Measurements from ENCODE around the gene PPP1R36. TPM values are rescaled to one million over a fixed set of nuclear protein-coding genes. Genes with fewer than 3 reads are reported as not detected.

Gene PPP1R36
- total and polyA plus RNA-seq, 2 of the 13 experiments (the other 11 are each of a cell fraction or from before 2014, with no cell fraction given): 0.11 to 0.17 TPM

- 76% methylated on average over 50 of the region's 79 CpGs for WGBS (ENCODE audit: low lambda C conversion rate)
- peak; percentile 88 for DNase-seq (ENCODE audit: low spot score)
- Histone ChIP-seq H3K9me3 (ENCODE audit: low read length) (no peaks in the 10 kb centered on the region), H3K79me2 (ENCODE audit: insufficient read depth, low read length) (no peaks in the 10 kb centered on the region), H3K36me3 (replicated peaks in 1 of 2; ENCODE audit: control insufficient read depth in 1 of 2, insufficient read depth in 2 of 2, low read length in 2 of 2) (no peaks in the 10 kb centered on the region), H3K4me3 (replicated peaks in 1 of 3; ENCODE audit: insufficient read depth in 1 of 3, low read depth in 2 of 3, low read length in 3 of 3) (peak within 1 kb of the TSS; percentile 70 to 73 (median 72)), H3K9ac (ENCODE audit: insufficient read depth, low read depth, low read length) (peak within 1 kb of the TSS; percentile 65), H2AFZ (ENCODE audit: low read length) (no peak within 1 kb of the TSS), H3K4me2 (ENCODE audit: low read depth, low read length) (peak within 1 kb of the TSS; percentile 65), H3K27me3 (ENCODE audit: control insufficient read depth in 1 of 2, insufficient read depth in 2 of 2, low read length in 2 of 2) (no peaks in the 10 kb centered on the region), H4K20me1 (ENCODE audit: insufficient read depth, low read length) (no peaks in the 10 kb centered on the region), H3K4me1 (ENCODE audit: insufficient read depth, low read length) (peaks cover 18% of the 10 kb centered on the region), H3K27ac (ENCODE audit: extremely low read length, insufficient read depth, low read length) (peak within 1 kb of the TSS; percentile 59)
- peak; percentile 89 for FAIRE-seq
- in situ Hi-C loops (cut with HindIII; ENCODE audit: extremely low pct_ligation_motif_present, low pct_unique_long_range_greater_than_20kb): loop anchor here (5.0 kb wide), 1 partner anchor 97 kb away; no protein-coding TSS in a partner anchor
- ChIA-PET CTCF (ENCODE audit: low intra/inter-chr PET ratio, low total read pairs) (interaction anchor here (1.2 kb wide), 1 partner anchor 97 kb away, joined by 5 read pairs; no protein-coding TSS in a partner anchor), POLR2A (interaction anchor here (1.0 kb wide), 1 partner anchor 35 kb away, joined by 4 read pairs; no protein-coding TSS in a partner anchor)
- ATAC-seq: peak; percentile 99
- intact Hi-C loops (cut with micrococcal nuclease; ENCODE audit: unreplicated experiment): loop anchor here (1.0 kb wide), 2 partner anchors 96 to 224 kb away; no protein-coding TSS in a partner anchor
- BruUV-seq (replicated peaks): no TSS peak
- TF ChIP-seq PBX3 (CRISPR knock-in tag; IDR thresholded peaks at IDR 0.05; ENCODE audit: borderline replicate concordance): peak; percentile 93; the same call in 1 of the 2 replicates
- no peak for TF ChIP-seq HMG20B (CRISPR knock-in tag; conservative IDR thresholded peaks at IDR 0.05)
- TF ChIP-seq JUNB (CRISPR knock-in tag; IDR thresholded peaks at IDR 0.05; ENCODE audit: borderline replicate concordance): no peak
- TF ChIP-seq ZNF598 (CRISPR knock-in tag; IDR thresholded peaks at IDR 0.05; ENCODE audit: borderline replicate concordance): no peak
- no peak for TF ChIP-seq ZNF670 (CRISPR knock-in tag; IDR thresholded peaks at IDR 0.05; ENCODE audit: borderline replicate concordance)
- peak; percentile 50; the same call in 1 of the 2 replicates for TF ChIP-seq PPARG (CRISPR knock-in tag; conservative IDR thresholded peaks at IDR 0.05)
- TF ChIP-seq ZBTB49 (CRISPR knock-in tag; IDR thresholded peaks at IDR 0.05; ENCODE audit: borderline replicate concordance): no peak
- 0 out of 2 replicates have a peak, but pooled peaks have one; percentile 54 for TF ChIP-seq MEIS1 (CRISPR knock-in tag; IDR thresholded peaks at IDR 0.05; ENCODE audit: borderline replicate concordance)
- no peak for TF ChIP-seq SMAD3 (CRISPR knock-in tag; IDR thresholded peaks at IDR 0.05)
- TF ChIP-seq GATAD1 (CRISPR knock-in tag; IDR thresholded peaks at IDR 0.05): peak; percentile 47; the same call in 1 of the 2 replicates
- TF ChIP-seq USF2 (IDR thresholded peaks at IDR 0.05; ENCODE audit: low read depth, low read length): no peak
- TF ChIP-seq USF2 (CRISPR knock-in tag; IDR thresholded peaks at IDR 0.05; ENCODE audit: borderline replicate concordance): 0 out of 2 replicates have a peak, but pooled peaks have one; percentile 32
- TF ChIP-seq ZNF333 (CRISPR knock-in tag; IDR thresholded peaks at IDR 0.05; ENCODE audit: borderline replicate concordance): 0 out of 2 replicates have a peak, but pooled peaks have one; percentile 32
- TF ChIP-seq SP4 (CRISPR knock-in tag; IDR thresholded peaks at IDR 0.05): peak; percentile 86; the same call in 1 of the 2 replicates
- no peak for TF ChIP-seq ZNF30 (CRISPR knock-in tag; IDR thresholded peaks at IDR 0.05)
- TF ChIP-seq ISX (CRISPR knock-in tag; conservative IDR thresholded peaks at IDR 0.05): no peak
- peak; percentile 78; the same call in 1 of the 2 replicates for TF ChIP-seq ZNF772 (CRISPR knock-in tag; IDR thresholded peaks at IDR 0.05)
Measured at GRCh38 chr14:64540208-64541202, 9.3 kb upstream of the PPP1R36 start, which contains the start of gene HSPA2. Gene HSPA2 (plus strand): TSS chr14:64540741. CDS start chr14:64540850, 109 bp downstream.

Data from HepG2 (cell line).